Measurements from ENCODE around the gene SPEG. TPM values are rescaled to one million over a fixed set of nuclear protein-coding genes. Genes with fewer than 3 reads are reported as not detected.

Gene SPEG
- total RNA-seq, 2 donors from 2014 or later, result 82.2 to 90.8 TPM

- peak overlapping the region; percentile 85 to 96 for H3K27ac ChIP-seq
- peaks cover 0 to 56% of the 10 kb centered on the region in 2 donors for H3K4me1 ChIP-seq
- H3K36me3 ChIP-seq, result peaks cover 24% of the 10 kb centered on the region
- H3K4me3 ChIP-seq, result peak overlapping the region; percentile 21 to 35
- TF ChIP-seq, protein P1, sequence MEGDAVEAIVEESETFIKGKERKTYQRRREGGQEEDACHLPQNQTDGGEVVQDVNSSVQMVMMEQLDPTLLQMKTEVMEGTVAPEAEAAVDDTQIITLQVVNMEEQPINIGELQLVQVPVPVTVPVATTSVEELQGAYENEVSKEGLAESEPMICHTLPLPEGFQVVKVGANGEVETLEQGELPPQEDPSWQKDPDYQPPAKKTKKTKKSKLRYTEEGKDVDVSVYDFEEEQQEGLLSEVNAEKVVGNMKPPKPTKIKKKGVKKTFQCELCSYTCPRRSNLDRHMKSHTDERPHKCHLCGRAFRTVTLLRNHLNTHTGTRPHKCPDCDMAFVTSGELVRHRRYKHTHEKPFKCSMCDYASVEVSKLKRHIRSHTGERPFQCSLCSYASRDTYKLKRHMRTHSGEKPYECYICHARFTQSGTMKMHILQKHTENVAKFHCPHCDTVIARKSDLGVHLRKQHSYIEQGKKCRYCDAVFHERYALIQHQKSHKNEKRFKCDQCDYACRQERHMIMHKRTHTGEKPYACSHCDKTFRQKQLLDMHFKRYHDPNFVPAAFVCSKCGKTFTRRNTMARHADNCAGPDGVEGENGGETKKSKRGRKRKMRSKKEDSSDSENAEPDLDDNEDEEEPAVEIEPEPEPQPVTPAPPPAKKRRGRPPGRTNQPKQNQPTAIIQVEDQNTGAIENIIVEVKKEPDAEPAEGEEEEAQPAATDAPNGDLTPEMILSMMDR (IDR thresholded peaks at IDR 0.05), result no peak
- H3K27me3 ChIP-seq, result no peaks in the 10 kb centered on the region
- DNase-seq (ENCODE audit: low spot score), result no peak
- H3K9me3 ChIP-seq, result no peaks in the 10 kb centered on the region
These were observed 25.8 kb downstream of the SPEG start for GRCh38 chr2:219460424-219460926.

DNA sequence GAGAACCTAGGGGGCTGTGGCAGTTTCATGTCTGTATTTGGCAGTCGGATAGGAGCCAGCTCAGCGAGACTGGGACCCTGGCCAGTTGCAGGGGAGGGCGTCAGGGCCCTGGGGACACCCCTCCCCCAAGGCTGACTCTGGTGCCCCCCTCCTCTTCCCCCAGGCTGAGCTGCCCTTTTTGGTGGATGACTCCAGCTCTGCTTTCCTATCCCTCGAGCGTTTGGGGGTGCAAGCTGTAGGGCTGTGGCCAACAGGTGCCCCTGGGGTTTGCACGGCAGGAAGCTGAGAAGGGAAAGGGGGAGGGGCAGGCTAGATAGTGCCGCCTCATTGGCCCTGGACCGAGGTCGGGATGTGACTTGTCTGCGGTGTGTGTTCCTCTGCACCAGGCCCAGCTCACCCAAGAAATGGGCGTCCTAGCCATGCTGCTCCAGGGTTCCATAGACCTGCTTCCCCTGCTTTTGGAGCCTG is 26.4 kb downstream of the SPEG start:
- DNase-seq (ENCODE audit: low spot score), result no peak
- Histone ChIP-seq H3K36me3 (peaks cover 30% of the 10 kb centered on the region), H3K9me3 (no peaks in the 10 kb centered on the region), H3K27ac (peak overlapping the region; percentile 85 to 96), H3K4me1 (peaks cover 0 to 62% of the 10 kb centered on the region in 2 donors), H3K4me3 (peak overlapping the region; percentile 21 to 35), H3K27me3 (no peaks in the 10 kb centered on the region)
- TF ChIP-seq, protein P1 (IDR thresholded peaks at IDR 0.05), result no peak

- H3K4me3 ChIP-seq, result peak overlapping the region; percentile 21 to 35
- peaks cover 36% of the 10 kb centered on the region for H3K36me3 ChIP-seq
- peaks cover 0 to 68% of the 10 kb centered on the region in 2 donors for H3K4me1 ChIP-seq
- no peaks in the 10 kb centered on the region for H3K27me3 ChIP-seq
- peak overlapping the region; percentile 85 to 96 for H3K27ac ChIP-seq
- H3K9me3 ChIP-seq, result no peaks in the 10 kb centered on the region
- DNase-seq (ENCODE audit: low spot score), result no peak
- TF ChIP-seq, protein P1 (IDR thresholded peaks at IDR 0.05), result no peak
These were observed 27.0 kb downstream of the SPEG start for GRCh38 chr2:219461669-219462068.

DNA sequence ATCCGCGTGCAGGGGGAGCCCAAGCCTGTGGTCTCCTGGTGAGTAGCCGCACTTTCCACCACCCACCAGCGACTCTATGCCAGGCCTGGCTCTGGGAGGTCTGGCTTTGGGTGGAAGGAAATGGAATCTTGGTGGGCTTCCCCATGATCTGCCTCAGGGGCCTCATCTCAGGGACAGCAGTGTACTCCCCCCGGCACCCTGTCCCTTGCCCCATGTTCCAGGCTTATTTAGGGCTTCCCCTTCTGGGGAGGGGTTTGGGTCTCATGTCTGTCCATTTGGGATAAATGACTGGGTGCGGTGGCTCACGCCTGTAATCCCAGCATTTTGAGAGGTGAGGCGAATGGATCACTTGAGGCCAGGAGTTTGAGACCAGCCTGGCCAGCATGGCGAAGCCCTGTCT is 27.7 kb downstream of the SPEG start:
- peak overlapping the region; percentile 85 to 96 for H3K27ac ChIP-seq
- no peaks in the 10 kb centered on the region for H3K9me3 ChIP-seq
- TF ChIP-seq, protein P1 (IDR thresholded peaks at IDR 0.05), result no peak
- no peak overlapping the region for H3K4me3 ChIP-seq
- no peaks in the 10 kb centered on the region for H3K27me3 ChIP-seq
- peaks cover 36% of the 10 kb centered on the region for H3K36me3 ChIP-seq
- DNase-seq (ENCODE audit: low spot score), result no peak
- peaks cover 0 to 73% of the 10 kb centered on the region in 2 donors for H3K4me1 ChIP-seq

DNA sequence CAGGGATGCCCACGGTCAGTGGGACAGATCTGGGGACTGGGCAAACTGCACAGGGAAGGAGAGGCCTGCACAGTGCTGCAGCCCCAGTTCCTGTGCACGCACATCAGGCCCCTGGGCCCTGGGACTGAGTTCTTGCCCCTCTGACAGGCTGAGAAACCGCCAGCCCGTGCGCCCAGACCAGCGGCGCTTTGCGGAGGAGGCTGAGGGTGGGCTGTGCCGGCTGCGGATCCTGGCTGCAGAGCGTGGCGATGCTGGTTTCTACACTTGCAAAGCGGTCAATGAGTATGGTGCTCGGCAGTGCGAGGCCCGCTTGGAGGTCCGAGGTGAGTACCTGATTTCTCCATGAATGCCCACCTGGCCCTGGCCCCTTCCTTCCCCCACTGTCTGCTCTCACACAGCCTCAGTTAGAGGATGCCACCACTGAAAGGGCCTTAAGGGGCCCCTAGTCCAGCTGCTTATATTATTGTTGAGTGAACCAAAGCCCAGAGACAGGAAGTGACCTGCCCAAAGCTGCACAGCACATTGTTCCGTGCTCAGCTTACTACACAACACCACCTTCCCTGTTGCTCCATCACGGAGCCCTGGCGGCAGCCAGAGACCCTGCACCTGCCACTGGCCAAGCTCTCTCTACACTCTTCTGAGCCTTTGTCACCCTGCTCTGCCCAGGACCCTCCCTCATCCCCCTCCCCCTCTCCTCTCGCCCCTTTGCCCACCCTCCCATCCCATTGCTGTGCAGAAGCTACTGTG is 29.8 kb downstream of the SPEG start:
- Histone ChIP-seq H3K9me3 (no peaks in the 10 kb centered on the region), H3K27ac (peak overlapping the region; percentile 49 to 56), H3K4me3 (no peak overlapping the region), H3K36me3 (peaks cover 49% of the 10 kb centered on the region), H3K4me1 (peaks cover 0 to 79% of the 10 kb centered on the region in 2 donors), H3K27me3 (no peaks in the 10 kb centered on the region)
- DNase-seq (ENCODE audit: low spot score), result no peak
- TF ChIP-seq, protein P1 (IDR thresholded peaks at IDR 0.05), result no peak

All from right atrium auricular region (tissue), 2 donors.